GM21723 (cell line): ENCODE results near the gene CGB7.
"Not testable (repeated sequence)": the region's sequence is repeated elsewhere in the genome, so short reads cannot be mapped to it uniquely, and the experiment has no call there.

Experiments
- ATAC-seq: cut with Tn5 transposase; IDR thresholded peaks from one replicate; pipeline ENCODE4 v1.9.1; 2021; ENCODE audit warnings: mild to moderate bottlenecking, moderate library complexity; ENCODE audit not compliant: unreplicated experiment

Gene CGB7

GRCh38 chr19:49073514-49074378, 16.2 kb upstream of the CGB7 start:
- no peak for ATAC-seq

GRCh38 chr19:49071860-49072547, 14.5 kb upstream of the CGB7 start:
- ATAC-seq = no peak

GRCh38 chr19:49070416-49070815, 12.9 kb upstream of the CGB7 start:
- no peak for ATAC-seq

- no peak for ATAC-seq
Observed at GRCh38 chr19:49069026-49069425, 11.5 kb upstream of the CGB7 start.

GRCh38 chr19:49067554-49067953, 10.0 kb upstream of the CGB7 start:
- no peak for ATAC-seq

GRCh38 chr19:49065905-49066512, 8.5 kb upstream of the CGB7 start:
- no peak for ATAC-seq

GRCh38 chr19:49064768-49065611, 7.4 kb upstream of the CGB7 start, which contains the start of gene NTF4:
Gene NTF4 (minus strand): TSS chr19:49064818. CDS start chr19:49061997, 2,821 bp downstream.
- no peak for ATAC-seq

GRCh38 chr19:49064029-49064629, 6.6 kb upstream of the CGB7 start:
- ATAC-seq = no peak

- ATAC-seq = no peak
Observed at GRCh38 chr19:49061445-49061844, 3.9 kb upstream of the CGB7 start.

GRCh38 chr19:49061000-49061399, 3.5 kb upstream of the CGB7 start:
- no peak for ATAC-seq

GRCh38 chr19:49059053-49059452, 1.5 kb upstream of the CGB7 start:
- no peak for ATAC-seq

- no peak for ATAC-seq
Observed at GRCh38 chr19:49058562-49058961, 1.0 kb upstream of the CGB7 start.

GRCh38 chr19:49056902-49057596, 500 bp downstream of the CGB7 start:
- not testable (repeated sequence) for ATAC-seq

GRCh38 chr19:49056101-49056901, 1.2 kb downstream of the CGB7 start:
- no peak for ATAC-seq

- ATAC-seq = not testable (repeated sequence)
Observed at GRCh38 chr19:49050376-49051033, 7.0 kb downstream of the CGB7 start.

- ATAC-seq = not testable (repeated sequence)
Observed at GRCh38 chr19:49049834-49050233, 7.7 kb downstream of the CGB7 start.

- ATAC-seq = not testable (repeated sequence)
Observed at GRCh38 chr19:49049011-49049410, 8.5 kb downstream of the CGB7 start, which contains the start of gene CGB8. Gene CGB8 (minus strand): TSS chr19:49049111. CDS start chr19:49048739, 372 bp downstream.

- not testable (repeated sequence) for ATAC-seq
Observed at GRCh38 chr19:49043548-49043947, 14.0 kb downstream of the CGB7 start, which contains the start of gene CGB5. Gene CGB5 (plus strand): TSS chr19:49043848. CDS start chr19:49044210, 362 bp downstream.
